ENCODE results near the gene SRRM3. TPM values are rescaled to one million over a fixed set of nuclear protein-coding genes. Genes with fewer than 3 reads are reported as not detected.

SRRM3 gene
- polyA plus RNA-seq, 1 donor (not counting 4 experiments of a cell fraction or from before 2014, with no cell fraction given), result 0.30 TPM

DNA sequence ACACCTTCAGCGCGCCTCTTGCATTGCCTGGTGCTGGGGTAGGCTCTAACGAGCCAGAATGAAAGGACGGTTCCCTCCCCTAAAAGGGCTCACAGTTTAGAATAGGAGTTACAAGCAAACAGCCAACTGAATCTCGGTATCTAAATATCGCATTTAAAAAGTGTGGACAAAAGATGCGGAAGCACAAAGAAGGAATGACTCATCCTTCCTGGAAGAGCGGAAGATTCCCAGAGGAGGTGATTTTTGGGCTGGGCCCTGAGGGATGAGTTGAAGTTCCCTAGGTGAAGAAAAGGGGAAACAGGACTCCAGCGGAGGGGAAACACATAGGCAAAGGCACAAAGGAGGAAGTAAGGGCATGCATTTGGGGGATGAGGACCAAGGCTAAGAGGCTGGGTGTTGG lies 29.9 kb downstream of the SRRM3 start:
- no peaks in the 10 kb centered on the region for H3K9me1 ChIP-seq (ENCODE audit: control insufficient read depth, extremely low read depth, insufficient read depth, low read length)
- H2AFZ ChIP-seq (ENCODE audit: control insufficient read depth, low read length), result no peak overlapping the region
- DNase-seq (ENCODE audit: low read depth, low spot score), result no peak
- H3K4me1 ChIP-seq (ENCODE audit: control insufficient read depth, extremely low read depth, insufficient read depth, low read length), result peaks cover 4% of the 10 kb centered on the region
- no peak overlapping the region for H3K9ac ChIP-seq (ENCODE audit: control insufficient read depth, extremely low read depth, insufficient read depth, low read length)
- peaks cover 3% of the 10 kb centered on the region for H3K27me3 ChIP-seq (ENCODE audit: control insufficient read depth, extremely low read depth, insufficient read depth, low read length)
- no peak for FAIRE-seq
- no peak overlapping the region for H3K4me2 ChIP-seq (ENCODE audit: control insufficient read depth, extremely low read depth, insufficient read depth, low read depth, low read length)
- H3K27ac ChIP-seq (ENCODE audit: control insufficient read depth, insufficient read depth, low read length), result no peak overlapping the region
- no peak overlapping the region for H3K4me3 ChIP-seq (ENCODE audit: control insufficient read depth in 2 of 3, extremely low read depth in 1 of 3, insufficient read depth in 2 of 3, low read depth in 1 of 3, low read length in 3 of 3)
- dilution Hi-C loops (cut with MboI; ENCODE audit: extremely low pct_ligation_motif_present, low sequenced_read_pairs), result no loop called here
- H3K36me3 ChIP-seq (ENCODE audit: control insufficient read depth in 2 of 2, extremely low read depth in 1 of 2, insufficient read depth in 2 of 2, low read length in 2 of 2), result no peaks in the 10 kb centered on the region
- no peaks in the 10 kb centered on the region for H3K79me2 ChIP-seq (ENCODE audit: control insufficient read depth, insufficient read depth, low read length)
- H4K20me1 ChIP-seq (ENCODE audit: control insufficient read depth, extremely low read depth, insufficient read depth, low read length), result no peaks in the 10 kb centered on the region
- TF ChIP-seq, protein P1, sequence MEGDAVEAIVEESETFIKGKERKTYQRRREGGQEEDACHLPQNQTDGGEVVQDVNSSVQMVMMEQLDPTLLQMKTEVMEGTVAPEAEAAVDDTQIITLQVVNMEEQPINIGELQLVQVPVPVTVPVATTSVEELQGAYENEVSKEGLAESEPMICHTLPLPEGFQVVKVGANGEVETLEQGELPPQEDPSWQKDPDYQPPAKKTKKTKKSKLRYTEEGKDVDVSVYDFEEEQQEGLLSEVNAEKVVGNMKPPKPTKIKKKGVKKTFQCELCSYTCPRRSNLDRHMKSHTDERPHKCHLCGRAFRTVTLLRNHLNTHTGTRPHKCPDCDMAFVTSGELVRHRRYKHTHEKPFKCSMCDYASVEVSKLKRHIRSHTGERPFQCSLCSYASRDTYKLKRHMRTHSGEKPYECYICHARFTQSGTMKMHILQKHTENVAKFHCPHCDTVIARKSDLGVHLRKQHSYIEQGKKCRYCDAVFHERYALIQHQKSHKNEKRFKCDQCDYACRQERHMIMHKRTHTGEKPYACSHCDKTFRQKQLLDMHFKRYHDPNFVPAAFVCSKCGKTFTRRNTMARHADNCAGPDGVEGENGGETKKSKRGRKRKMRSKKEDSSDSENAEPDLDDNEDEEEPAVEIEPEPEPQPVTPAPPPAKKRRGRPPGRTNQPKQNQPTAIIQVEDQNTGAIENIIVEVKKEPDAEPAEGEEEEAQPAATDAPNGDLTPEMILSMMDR (optimal IDR thresholded peaks at IDR 0.05 in 1 of 3, IDR thresholded peaks at IDR 0.05 in 1 of 3, conservative IDR thresholded peaks at IDR 0.05 in 1 of 3; ENCODE audit: extremely low read depth in 1 of 3, insufficient read depth in 2 of 3, low read length in 3 of 3), result no peak
- no peak for TF ChIP-seq EZH2 (IDR thresholded peaks at IDR 0.05; ENCODE audit: low read length)
- H3K9me3 ChIP-seq (ENCODE audit: control insufficient read depth, low read depth, low read length), result no peaks in the 10 kb centered on the region

DNA sequence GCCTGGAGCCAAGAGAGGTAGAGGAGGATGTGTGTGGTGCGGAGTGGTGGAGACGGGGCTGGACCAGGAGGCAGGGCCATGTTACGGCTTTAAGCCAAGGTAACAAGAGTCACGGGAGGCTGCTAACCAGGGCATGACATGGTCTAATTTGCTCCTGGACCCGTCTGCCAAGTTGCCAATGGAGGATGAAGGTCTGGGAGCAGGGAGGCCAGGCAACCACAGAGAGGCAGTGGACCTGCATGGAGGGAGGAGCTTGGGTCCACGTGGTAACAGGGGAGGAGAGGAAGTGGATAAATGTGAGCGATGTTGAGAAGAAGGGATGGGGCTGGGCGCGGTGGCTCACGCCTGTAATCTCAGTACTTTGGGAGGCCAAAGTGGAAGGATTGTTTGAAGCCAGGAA lies 31.0 kb downstream of the SRRM3 start:
- Histone ChIP-seq H3K4me2 (ENCODE audit: control insufficient read depth, extremely low read depth, insufficient read depth, low read depth, low read length) (no peak overlapping the region), H2AFZ (ENCODE audit: control insufficient read depth, low read length) (no peak overlapping the region), H3K27ac (ENCODE audit: control insufficient read depth, insufficient read depth, low read length) (no peak overlapping the region), H3K27me3 (ENCODE audit: control insufficient read depth, extremely low read depth, insufficient read depth, low read length) (peaks cover 7% of the 10 kb centered on the region), H3K9ac (ENCODE audit: control insufficient read depth, extremely low read depth, insufficient read depth, low read length) (no peak overlapping the region), H4K20me1 (ENCODE audit: control insufficient read depth, extremely low read depth, insufficient read depth, low read length) (no peaks in the 10 kb centered on the region), H3K9me1 (ENCODE audit: control insufficient read depth, extremely low read depth, insufficient read depth, low read length) (no peaks in the 10 kb centered on the region), H3K36me3 (ENCODE audit: control insufficient read depth in 2 of 2, extremely low read depth in 1 of 2, insufficient read depth in 2 of 2, low read length in 2 of 2) (no peaks in the 10 kb centered on the region), H3K4me1 (ENCODE audit: control insufficient read depth, extremely low read depth, insufficient read depth, low read length) (peaks cover 4% of the 10 kb centered on the region), H3K79me2 (ENCODE audit: control insufficient read depth, insufficient read depth, low read length) (no peaks in the 10 kb centered on the region), H3K9me3 (ENCODE audit: control insufficient read depth, low read depth, low read length) (no peaks in the 10 kb centered on the region), H3K4me3 (ENCODE audit: control insufficient read depth in 2 of 3, extremely low read depth in 1 of 3, insufficient read depth in 2 of 3, low read depth in 1 of 3, low read length in 3 of 3) (no peak overlapping the region)
- dilution Hi-C loops (cut with MboI; ENCODE audit: extremely low pct_ligation_motif_present, low sequenced_read_pairs), result no loop called here
- no peak for DNase-seq (ENCODE audit: low read depth, low spot score)
- no peak for FAIRE-seq
- TF ChIP-seq, protein P1 (optimal IDR thresholded peaks at IDR 0.05 in 1 of 3, IDR thresholded peaks at IDR 0.05 in 1 of 3, conservative IDR thresholded peaks at IDR 0.05 in 1 of 3; ENCODE audit: extremely low read depth in 1 of 3, insufficient read depth in 2 of 3, low read length in 3 of 3), result no peak
- TF ChIP-seq EZH2 (IDR thresholded peaks at IDR 0.05; ENCODE audit: low read length), result no peak
